Loucy (cell line): Measurements from ENCODE around the gene MRPL38.
"Not testable (repeated sequence)": the region's sequence is repeated elsewhere in the genome, so short reads cannot be mapped to it uniquely, and the experiment has no call there.

Source experiments
- H2AFZ ChIP-seq: fragments of 200-600 bp; sonication (generic); 2 replicates; pipeline ENCODE4 v1.6.0; 2016; ENCODE audit warnings: antibody characterized with exemption, mild to moderate bottlenecking, low read length, moderate library complexity
- H3F3A ChIP-seq: fragments of 200-600 bp; 2 replicates; pipeline ENCODE4 v1.6.0; 2016; ENCODE audit warnings: antibody characterized with exemption, low read depth, mild to moderate bottlenecking
- H3K27me3 ChIP-seq: fragments of 200-600 bp; sonication (generic); 2 replicates; pipeline ENCODE4 v1.6.1; 2014; ENCODE audit warnings: low read length, mild to moderate bottlenecking; ENCODE audit not compliant: insufficient read depth, poor library complexity, severe bottlenecking
- H3K36me3 ChIP-seq: fragments of 200-600 bp; sonication (generic); 2 replicates; pipeline ENCODE4 v1.6.1; 2016; ENCODE audit warnings: low read length; ENCODE audit not compliant: insufficient read depth
- H3K4me1 ChIP-seq: fragments of 200-600 bp; sonication (generic); 2 replicates; pipeline ENCODE4 v1.5.1; 2014; ENCODE audit warnings: low read length, mild to moderate bottlenecking; ENCODE audit not compliant: insufficient read depth, poor library complexity, severe bottlenecking
- H3K4me2 ChIP-seq: fragments of 200-600 bp; sonication (generic); 2 replicates; pipeline ENCODE4 v1.6.0; 2014; ENCODE audit warnings: antibody characterized with exemption, low read length, low read depth, mild to moderate bottlenecking; ENCODE audit not compliant: poor library complexity, severe bottlenecking
- H3K4me3 ChIP-seq: fragments of 200-600 bp; sonication (generic); 2 replicates; pipeline ENCODE4 v1.5.1; 2014; ENCODE audit warnings: low read length, mild to moderate bottlenecking, mixed read lengths; ENCODE audit not compliant: poor library complexity, severe bottlenecking
- H3K79me2 ChIP-seq: fragments of 200-600 bp; sonication (generic); 2 replicates; pipeline ENCODE4 v1.6.1; 2014; ENCODE audit warnings: low read length; ENCODE audit not compliant: insufficient read depth
- H3K9ac ChIP-seq: fragments of 200-600 bp; sonication (generic); 2 replicates; pipeline ENCODE4 v1.6.0; 2014; ENCODE audit warnings: mild to moderate bottlenecking, low read depth, low read length, moderate library complexity; ENCODE audit not compliant: poor library complexity, severe bottlenecking
- H3K9me2 ChIP-seq: fragments of 200-600 bp; sonication (generic); replicated peaks from 2 replicates; pipeline ENCODE4 v1.6.1; 2016; ENCODE audit warnings: low read depth, low read length, mixed read lengths
- H3K9me3 ChIP-seq: fragments of 200-600 bp; sonication (generic); 2 replicates; pipeline ENCODE4 v1.6.1; 2014; ENCODE audit warnings: mild to moderate bottlenecking, antibody characterized with exemption, low read length, low read depth; ENCODE audit not compliant: insufficient read depth
- H4K20me1 ChIP-seq: fragments of 200-600 bp; sonication (generic); 2 replicates; pipeline ENCODE4 v1.6.0; 2014; ENCODE audit warnings: antibody characterized with exemption, low read length, mild to moderate bottlenecking; ENCODE audit not compliant: insufficient read depth, poor library complexity, severe bottlenecking
- EZH2phosphoT487 ChIP-seq: fragments of 200-600 bp; IDR thresholded peaks from 2 replicates; pipeline ENCODE4 v1.6.1; 2018; ENCODE audit warnings: antibody characterized with exemption, mild to moderate bottlenecking, moderate library complexity, borderline replicate concordance
- TF ChIP-seq, protein P1 (sequence below): fragments of 200-600 bp; sonication (generic); conservative IDR thresholded peaks from 2 replicates; pipeline ENCODE4 v1.5.1; 2014; ENCODE audit warnings: mild to moderate bottlenecking, antibody characterized with exemption, low read length

Gene MRPL38

DNA sequence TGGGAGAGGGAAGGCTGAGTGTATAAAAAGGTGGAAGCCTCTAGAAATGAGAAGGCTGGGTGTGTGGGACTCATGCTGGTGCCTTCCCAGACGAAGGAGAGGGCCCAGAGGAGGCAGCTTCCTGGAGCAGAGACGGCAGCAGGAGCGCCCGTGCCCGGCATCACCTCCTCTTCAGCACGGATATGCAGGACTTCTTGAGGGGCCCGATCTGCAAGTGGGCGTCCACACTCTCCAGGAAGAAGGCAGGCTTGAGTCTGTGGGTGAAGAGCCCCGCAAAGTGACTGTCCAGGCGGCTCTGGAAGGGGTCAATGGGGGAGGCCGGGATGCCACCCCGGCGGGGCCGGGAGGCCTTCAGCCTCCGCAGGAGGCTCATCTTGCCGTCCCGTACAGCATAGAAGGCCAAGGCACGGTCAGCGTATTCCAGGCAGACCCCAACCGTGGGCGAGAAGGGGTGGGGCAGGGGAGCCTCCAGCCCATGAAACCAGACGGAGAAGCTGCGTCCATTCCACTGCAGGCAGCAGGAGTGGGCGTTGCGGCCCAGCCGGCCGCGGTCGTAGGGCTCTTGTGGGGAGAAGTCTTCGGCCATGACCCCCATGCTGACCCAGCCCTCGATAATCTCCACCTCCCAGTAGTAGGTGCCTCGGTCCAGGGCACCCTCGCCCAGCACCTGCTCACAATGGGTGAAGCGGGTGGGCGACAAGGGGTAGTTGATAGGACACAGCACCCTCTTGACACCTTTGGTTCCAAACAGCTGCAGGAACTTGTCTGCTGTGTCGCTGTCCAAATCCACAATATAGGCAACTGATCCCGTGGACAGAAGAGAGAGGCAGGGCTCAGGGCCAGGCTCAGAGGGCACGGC lies 30.1 kb downstream of the MRPL38 start:
- Histone ChIP-seq H3K9me2 (no peaks in the 10 kb centered on the region), H3K4me2 (peak overlapping the region; percentile 94), H2AFZ (no peak overlapping the region), H3K79me2 (peaks cover 16% of the 10 kb centered on the region), H3K27me3 (no peaks in the 10 kb centered on the region), H3K4me1 (peaks cover 33% of the 10 kb centered on the region), H4K20me1 (no peaks in the 10 kb centered on the region), H3K36me3 (no peaks in the 10 kb centered on the region), H3F3A (no peaks in the 10 kb centered on the region), H3K9ac (peak overlapping the region; percentile 92), H3K4me3 (peak overlapping the region; percentile 82), H3K9me3 (no peaks in the 10 kb centered on the region)
- TF ChIP-seq EZH2phosphoT487 = no peak

GRCh38 chr17:75873587-75874322 lies 30.9 kb downstream of the MRPL38 start:
- Histone ChIP-seq H3K4me2 (no peak overlapping the region), H3K9me2 (no peaks in the 10 kb centered on the region), H4K20me1 (no peaks in the 10 kb centered on the region), H2AFZ (no peak overlapping the region), H3K9me3 (no peaks in the 10 kb centered on the region), H3K79me2 (peaks cover 16% of the 10 kb centered on the region), H3K27me3 (no peaks in the 10 kb centered on the region), H3F3A (no peaks in the 10 kb centered on the region), H3K4me3 (no peak overlapping the region), H3K9ac (no peak overlapping the region), H3K36me3 (no peaks in the 10 kb centered on the region), H3K4me1 (peaks cover 33% of the 10 kb centered on the region)
- TF ChIP-seq, protein P1, sequence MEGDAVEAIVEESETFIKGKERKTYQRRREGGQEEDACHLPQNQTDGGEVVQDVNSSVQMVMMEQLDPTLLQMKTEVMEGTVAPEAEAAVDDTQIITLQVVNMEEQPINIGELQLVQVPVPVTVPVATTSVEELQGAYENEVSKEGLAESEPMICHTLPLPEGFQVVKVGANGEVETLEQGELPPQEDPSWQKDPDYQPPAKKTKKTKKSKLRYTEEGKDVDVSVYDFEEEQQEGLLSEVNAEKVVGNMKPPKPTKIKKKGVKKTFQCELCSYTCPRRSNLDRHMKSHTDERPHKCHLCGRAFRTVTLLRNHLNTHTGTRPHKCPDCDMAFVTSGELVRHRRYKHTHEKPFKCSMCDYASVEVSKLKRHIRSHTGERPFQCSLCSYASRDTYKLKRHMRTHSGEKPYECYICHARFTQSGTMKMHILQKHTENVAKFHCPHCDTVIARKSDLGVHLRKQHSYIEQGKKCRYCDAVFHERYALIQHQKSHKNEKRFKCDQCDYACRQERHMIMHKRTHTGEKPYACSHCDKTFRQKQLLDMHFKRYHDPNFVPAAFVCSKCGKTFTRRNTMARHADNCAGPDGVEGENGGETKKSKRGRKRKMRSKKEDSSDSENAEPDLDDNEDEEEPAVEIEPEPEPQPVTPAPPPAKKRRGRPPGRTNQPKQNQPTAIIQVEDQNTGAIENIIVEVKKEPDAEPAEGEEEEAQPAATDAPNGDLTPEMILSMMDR = no peak
- no peak for TF ChIP-seq EZH2phosphoT487

DNA sequence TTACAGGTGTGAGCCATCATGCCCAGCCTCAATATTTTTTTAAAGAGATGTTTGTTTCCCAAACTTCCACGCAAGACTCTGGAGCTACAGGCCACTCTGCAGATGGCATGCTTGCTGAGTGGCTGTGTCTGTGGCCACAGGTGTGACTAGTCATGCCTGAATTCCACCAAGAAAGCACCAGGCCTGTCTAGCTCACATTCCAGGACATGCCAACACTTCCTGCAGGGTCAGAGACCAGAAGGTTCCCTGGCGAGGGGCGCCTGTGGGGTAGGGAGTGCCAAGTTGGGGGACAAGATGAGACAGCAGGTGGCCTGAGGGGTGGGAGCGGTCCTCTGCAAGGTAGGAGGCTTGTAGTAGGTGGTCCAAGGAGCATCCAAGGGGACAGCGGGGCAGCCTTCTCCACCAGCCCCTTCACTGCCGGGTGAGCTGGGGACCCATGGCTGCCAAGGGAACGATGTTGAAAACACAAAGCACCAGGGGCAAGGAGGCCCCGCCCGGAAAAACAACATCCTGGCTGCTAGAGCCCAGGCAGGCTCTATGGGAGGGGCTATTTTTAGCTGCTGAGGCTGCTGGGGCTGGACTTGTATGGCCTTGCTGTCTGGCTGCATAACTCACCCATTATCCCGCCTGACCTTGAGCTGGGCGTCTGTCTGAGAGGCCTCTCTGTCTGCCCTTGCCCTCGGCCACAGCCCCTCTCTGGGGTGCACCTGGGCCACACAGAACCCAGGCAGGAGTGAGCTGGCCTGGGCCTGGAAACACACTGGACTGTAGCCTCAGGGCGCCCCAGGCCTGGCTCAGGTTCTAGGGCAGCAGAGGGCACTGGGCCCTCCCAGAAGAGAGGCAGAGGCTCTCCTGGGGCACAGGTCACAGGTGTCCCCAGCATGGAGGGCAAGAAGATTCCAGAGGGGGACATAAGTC lies 32.0 kb downstream of the MRPL38 start:
- no peaks in the 10 kb centered on the region for H3K9me3 ChIP-seq
- no peaks in the 10 kb centered on the region for H4K20me1 ChIP-seq
- peaks cover 33% of the 10 kb centered on the region for H3K4me1 ChIP-seq
- peaks cover 16% of the 10 kb centered on the region for H3K79me2 ChIP-seq
- H3F3A ChIP-seq = no peaks in the 10 kb centered on the region
- peak overlapping the region; percentile 7 for H3K4me2 ChIP-seq
- no peak for TF ChIP-seq EZH2phosphoT487
- TF ChIP-seq, protein P1 = no peak
- no peaks in the 10 kb centered on the region for H3K36me3 ChIP-seq
- peak overlapping the region; percentile 54 for H3K9ac ChIP-seq
- H3K27me3 ChIP-seq = no peaks in the 10 kb centered on the region
- H3K4me3 ChIP-seq = no peak overlapping the region
- no peaks in the 10 kb centered on the region for H3K9me2 ChIP-seq
- H2AFZ ChIP-seq = no peak overlapping the region; the same call in 1 of the 2 replicates

GRCh38 chr17:75870228-75870627 lies 34.5 kb downstream of the MRPL38 start:
- H3K36me3 ChIP-seq, H3K79me2 ChIP-seq, H3F3A ChIP-seq, H3K9ac ChIP-seq, H3K4me2 ChIP-seq, H3K9me2 ChIP-seq, H2AFZ ChIP-seq, H4K20me1 ChIP-seq, H3K27me3 ChIP-seq, H3K4me3 ChIP-seq, H3K9me3 ChIP-seq: not testable (repeated sequence)
- H3K4me1 ChIP-seq = peaks cover 19% of the 10 kb centered on the region
